ENCODE measurements around the gene NTHL1.
"Not testable (repeated sequence)": the region's sequence is repeated elsewhere in the genome, so short reads cannot be mapped to it uniquely, and the experiment has no call there.

Gene NTHL1

DNA sequence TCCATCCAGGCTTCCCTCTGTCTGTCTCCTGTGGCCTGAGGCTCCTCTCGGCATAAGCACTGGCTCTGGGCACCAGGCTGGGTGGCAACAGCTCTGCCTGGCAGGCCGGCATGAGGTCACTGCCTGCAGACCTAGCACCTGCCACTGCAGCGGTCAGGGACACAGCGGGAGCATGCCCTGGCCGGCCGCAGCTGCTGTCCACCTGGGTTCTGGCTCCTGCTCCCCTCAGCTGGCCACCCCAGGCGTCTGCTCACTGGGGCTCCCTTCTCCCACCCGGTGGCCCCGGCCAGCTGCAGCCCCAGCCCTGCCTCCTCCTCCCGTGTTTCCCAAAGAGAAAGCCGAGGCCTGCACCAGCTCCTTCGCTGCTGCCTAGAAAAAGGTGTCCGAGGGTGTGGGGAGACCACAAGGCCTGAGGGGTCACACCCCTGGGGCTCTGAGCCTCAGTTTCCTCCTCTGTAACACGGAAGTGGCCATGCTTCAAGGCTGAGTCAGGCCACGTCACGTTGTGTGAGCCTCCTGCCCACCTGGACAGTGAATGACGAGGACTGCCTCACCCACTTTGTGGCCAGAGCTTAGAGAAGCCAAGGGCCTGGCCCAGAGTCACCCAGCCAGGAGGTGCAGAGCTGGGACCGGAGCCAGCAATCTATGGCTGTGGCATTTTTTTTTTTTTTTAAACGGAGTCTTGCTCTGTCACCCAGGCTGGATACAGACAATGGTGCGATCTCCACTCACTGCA, 6.7 kb downstream of the NTHL1 start:
- DNase-seq (ENCODE audit: low spot score) = no peak

DNA sequence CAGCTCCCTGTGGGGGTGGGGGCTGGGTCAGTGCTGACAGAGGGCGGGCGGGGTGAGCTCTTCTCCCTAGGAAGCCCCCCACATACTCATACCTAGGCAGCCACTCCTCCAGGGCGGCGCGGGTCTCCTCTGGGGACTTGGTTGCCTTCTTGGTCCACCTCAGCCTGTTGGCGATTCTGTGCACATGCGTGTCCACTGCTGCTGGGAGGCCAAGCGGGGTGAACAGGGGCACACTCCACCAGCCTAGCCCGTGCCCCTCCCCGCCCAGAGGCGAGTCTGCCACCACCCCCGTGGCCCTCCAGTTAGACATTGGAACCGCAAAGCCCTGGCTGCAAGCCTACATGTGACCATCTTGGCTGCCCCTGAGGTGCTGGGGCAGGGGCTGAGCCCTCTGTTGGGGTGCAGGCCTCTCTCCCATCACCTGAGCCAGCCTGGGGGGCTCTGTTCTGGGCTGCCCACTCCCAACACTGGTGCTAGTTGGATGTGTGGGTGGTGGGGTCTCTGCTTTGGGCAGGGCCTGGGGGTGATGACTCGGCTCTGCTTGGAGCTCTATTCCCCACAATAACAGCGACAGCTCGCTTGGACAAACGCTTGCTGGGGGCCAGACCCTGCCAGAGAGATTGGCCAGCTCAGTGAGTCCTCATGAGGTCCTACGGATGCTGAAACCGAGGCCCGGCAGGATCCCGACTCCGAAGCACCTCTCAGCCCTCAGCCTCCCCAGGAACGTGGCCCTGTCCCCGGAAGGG, 7.4 kb downstream of the NTHL1 start:
- no peak for DNase-seq (ENCODE audit: low spot score)

DNA sequence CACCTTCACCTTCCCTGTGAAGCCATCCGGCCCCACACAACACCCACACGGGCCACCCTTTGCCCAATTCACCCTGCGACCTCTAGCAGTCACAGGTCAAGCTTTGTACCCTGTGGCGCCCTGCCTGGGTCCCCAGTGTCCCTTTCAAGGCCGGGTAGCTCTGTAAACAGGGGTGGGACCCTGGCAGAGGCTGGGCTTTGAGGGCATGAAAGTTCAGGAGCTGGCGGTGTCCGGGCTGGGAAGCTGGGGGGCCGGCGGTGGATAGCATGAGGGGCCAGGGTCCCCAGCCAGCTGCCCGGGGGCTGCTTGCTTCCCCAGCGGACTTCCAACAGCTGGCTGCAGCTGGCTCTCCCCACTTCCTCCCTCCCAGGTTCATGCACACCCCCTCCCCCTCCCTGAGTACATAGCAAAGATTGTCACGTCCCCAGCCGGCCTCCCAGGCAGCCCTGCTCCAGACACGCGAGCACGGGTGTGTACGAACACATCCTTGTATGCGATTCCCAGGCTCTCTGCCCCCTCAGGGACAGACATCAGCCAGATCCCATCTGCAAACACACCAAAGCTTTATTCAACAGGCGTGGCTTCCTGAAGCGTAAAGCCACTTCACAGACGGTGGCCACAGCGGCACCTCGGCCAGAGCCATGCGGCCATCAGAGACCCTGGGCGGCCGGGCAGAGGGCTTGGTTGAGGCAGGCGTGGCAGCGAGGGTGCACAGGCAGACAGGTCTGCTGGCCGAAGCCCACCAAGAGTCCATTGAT, 8.2 kb downstream of the NTHL1 start:
- DNase-seq (ENCODE audit: low spot score) = peak; percentile 90

DNA sequence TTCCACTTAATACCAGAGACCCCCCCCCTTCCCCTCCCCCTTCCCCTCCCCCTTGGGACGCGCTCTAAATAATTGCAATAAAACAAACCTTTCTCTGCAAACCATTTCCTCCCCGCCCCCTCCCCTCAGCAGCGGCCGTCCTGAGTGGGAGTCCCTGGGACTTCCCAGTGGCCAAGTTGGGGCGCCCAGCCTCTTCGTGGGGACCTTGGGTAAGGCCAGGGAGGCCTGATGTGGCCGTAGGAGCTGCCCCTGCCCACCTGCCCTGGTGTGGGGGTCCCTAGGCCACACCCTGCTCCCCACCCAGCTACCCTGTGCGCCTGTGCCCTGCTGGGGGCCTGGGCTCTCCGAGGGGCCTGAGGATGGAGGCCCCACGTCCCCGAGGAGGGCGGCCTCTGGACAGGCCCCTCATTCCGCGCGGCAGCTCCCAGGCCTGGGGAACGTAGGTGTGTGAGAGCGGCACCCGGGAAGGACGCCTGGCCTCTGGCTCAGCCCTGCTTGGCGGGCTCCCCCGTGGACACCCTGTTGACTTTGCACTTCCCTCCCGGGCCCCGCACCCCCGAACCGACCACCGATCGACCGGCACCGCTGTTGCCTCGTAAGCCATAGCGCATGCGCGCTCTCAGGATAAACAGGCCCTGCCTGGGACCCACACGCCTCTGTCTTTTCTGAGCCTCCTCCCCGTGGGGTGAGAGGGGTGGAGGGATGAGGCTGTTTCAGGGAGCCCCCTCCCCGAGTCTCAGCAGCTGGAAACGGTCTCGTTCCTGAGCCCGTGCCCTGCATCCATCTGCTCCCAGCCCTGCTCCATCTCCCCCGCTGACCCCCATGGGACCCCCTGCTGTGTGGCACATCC, 9.0 kb downstream of the NTHL1 start:
- DNase-seq (ENCODE audit: low spot score) = no peak

DNA sequence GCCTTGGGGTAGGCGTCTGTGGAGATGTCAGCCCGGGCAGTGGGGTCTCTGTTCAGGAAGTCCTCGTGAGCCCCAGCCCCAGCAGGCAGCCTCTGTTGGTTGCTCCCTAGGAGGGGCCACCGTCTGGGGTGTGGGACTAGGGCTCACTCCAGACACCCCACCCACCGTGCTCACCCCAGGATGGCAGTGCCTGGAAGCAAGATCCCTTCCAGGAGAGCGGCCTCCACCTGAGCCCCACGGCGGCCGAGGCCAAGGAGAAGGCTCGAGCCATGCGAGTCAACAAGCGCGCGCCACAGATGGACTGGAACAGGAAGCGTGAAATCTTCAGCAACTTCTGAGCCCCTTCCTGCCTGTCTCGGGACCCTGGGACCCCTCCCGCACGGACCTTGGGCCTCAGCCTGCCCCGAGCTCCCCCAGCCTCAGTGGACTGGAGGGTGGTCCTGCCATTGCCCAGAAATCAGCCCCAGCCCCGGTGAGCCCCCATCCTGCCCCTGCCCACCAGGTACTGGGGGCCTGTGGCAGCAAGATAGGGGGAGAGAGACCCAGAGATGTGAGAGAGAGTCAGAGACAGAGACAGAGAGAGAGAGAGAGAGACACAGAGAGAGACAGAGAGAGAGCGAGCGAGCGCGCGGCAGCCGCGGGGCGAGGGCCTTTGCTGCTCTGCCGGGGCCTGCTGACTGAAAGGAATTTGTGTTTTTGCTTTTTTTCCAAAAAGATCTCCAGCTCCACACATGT, 9.8 kb downstream of the NTHL1 start:
- no peak for DNase-seq (ENCODE audit: low spot score)

DNA sequence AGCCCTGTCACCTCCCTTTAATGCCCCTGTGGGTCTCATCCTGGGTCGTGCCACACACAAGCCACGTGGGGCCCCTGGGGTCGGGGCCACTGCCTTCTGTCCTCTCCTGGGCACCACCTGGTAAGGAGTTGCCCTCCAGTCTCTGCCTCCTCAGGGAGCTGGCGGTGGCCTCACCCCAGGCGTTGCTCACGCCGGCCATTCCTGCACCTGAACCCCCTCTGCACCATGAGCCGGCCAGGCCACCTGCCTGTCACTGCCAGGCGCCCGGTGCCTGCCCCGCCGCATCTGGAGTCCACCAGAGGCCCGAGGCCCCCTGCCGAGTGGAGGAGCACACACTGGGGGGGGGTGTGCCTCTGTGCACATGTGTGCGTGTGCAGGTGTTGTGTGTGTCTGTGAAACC, 10.5 kb downstream of the NTHL1 start:
- DNase-seq (ENCODE audit: low spot score) = no peak

DNA sequence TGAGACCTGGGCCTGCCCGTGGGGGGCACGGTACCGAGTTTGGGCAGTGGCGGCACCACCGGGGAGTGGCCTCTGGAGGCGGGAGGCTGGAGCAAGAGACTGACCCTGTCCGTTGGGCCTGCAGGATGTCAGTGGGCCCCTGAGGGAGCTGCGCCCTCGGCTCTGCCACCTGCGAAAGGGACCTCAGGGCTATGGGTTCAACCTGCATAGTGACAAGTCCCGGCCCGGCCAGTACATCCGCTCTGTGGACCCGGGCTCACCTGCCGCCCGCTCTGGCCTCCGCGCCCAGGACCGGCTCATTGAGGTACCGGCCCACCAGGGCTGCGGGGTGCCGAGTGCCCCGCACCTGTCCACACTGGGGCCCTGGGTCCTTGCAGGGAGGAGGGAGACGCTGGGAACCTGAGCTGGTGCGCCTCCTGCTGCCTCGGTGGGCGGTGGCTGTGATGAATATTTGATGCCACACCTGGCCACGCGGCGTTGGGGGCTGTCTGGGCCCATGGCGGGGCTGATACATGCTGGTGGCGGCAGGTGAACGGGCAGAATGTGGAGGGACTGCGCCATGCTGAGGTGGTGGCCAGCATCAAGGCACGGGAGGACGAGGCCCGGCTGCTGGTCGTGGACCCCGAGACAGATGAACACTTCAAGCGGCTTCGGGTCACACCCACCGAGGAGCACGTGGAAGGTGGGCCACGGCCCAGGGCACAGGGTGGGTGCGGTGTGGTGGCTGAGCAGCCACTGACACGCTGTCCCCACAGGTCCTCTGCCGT, 11.3 kb downstream of the NTHL1 start:
- no peak for DNase-seq (ENCODE audit: low spot score)

DNA sequence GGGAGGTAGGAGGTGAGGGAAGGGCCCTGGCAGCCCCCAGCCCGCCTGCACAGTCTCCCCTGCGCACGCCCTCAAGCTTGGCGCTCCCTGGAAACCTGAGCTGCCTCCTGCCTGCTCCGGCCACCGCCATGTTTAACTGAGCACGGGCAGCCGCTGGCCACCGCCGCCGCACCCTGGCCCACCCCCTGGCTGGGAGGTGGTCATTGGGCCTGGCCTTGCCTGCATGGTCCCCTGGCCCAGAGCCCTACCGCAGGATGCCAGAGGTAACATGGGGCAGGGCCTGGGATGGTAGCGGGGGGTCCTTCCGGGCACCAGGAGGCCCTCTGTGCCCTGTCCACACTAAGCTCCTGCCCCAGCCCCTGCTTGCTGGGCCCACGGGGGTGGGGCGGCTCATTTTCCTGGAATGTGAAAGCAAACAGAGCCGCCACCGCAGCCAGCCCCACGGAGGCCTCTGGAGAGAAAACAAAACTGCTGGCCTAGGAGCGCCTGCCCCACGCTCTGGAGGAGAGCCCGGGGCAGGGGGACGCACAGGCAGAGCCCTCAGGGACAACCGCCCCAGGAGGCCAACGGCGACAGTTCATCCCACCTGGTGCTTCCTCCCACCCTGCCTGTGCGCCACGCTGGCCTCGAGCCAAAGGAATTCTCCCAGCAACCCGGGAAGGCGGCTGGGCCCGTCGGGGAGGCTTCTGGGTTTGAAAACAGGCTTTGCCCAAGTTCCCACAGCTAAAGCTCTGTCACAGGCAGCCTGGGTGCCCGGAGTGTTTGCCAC, 12.0 kb downstream of the NTHL1 start:
- DNase-seq (ENCODE audit: low spot score) = peak; percentile 90

DNA sequence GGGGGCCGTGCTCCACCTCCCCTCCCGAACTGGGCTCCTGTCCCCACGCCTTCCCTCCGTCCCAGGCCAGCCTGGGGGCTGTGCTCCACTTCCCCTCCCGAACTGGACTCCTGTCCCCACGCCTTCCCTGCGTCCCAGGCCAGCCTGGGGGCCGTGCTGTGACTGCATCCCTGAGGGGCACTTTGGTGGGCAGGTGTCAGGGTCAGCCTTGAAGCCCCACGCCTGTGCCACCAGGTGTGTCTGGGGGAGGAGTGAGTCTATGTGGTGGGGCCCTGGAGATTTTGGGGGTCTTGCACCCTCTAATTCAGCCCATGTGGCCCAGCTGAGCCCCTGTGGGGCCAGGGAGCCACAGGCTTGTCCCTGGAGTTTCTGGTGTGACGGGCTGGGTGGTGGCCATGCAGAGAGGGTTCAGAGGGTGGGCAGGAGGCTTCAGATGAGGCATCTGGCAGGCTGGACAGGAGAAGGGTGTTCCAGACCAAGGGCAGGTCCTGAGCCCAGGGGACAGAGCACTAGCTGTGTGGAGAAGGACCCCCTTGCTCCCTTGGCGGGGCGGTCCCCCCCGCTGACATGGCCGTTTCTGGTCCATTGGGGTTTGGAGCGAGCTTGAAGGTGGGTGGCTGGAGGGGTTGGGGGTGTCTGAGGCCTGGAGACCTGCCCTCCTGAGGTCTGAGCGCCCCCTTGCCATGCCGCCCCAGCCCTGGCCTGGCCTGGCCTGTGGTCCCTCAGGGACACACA, 12.8 kb downstream of the NTHL1 start:
- no peak for DNase-seq (ENCODE audit: low spot score)

DNA sequence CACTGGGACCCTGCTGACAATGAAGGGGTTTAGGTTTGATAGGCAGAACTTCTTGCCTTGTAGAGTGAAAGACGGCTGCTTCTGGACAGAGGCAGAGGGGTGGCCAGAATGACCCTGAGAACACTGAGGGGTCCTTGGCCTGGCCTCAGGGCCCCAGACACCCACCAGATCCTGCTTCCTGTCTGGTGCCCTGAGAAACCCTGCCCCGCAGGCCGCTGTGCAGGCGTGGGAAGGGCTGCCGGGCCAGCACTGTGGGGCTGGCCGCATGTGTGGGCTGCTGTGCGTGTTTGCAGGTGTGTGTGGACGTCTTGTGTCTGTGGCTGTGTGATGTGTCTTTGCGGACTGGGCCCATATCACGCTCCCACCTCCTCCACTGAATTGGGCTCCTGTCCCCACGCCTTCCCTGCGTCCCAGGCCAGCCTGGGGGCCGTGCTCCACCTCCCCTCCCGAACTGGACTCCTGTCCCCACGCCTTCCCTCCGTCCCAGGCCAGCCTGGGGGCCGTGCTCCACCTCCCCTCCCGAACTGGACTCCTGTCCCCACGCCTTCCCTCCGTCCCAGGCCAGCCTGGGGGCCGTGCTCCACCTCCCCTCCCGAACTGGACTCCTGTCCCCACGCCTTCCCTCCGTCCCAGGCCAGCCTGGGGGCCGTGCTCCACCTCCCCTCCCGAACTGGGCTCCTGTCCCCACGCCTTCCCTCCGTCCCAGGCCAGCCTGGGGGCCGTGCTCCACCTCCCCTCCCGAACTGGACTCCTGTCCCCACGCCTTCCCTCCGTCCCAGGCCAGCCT, 13.5 kb downstream of the NTHL1 start:
- not testable (repeated sequence) for DNase-seq (ENCODE audit: low spot score)

DNA sequence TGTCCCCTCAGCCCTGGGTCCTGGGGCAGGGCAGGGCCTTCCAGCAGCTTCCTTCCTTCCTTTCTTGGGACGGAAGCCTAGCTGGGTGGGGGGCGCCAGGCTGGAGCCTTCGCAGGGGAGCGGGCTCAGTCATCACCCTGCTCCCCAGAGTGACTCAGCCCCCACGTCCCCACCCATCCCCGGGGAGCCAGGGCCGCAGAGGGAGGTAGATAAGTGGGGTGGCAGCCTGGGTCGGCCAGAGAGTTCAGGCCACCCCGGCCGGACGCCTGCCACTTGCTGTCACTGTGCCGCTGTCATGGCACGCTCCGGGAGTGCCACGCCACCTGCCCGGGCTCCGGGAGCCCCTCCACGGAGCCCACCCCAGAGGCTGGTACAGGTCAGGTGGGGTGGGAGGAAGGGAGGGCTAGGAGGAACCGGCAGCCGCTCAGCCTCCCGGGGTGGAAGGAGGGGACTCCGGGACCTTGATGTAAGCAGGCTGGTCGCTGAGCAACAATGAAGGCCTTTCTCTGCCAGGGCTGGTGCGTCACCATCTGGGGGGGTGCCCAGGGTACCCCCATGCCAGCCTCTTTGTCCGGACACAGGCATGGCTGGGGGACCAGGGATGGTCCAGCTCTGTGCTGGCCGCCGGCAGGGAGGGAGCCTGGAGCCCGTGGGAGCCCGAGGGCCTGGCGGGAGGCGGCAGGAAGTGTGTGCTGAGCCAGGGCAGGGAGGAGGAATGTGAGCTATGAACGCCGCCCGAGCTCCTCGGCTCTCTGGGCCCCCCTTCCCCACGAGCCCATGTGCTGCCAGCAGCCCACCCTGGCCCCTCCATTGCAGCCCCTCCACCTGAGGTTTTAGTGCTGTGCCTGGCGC, 14.4 kb downstream of the NTHL1 start:
- DNase-seq (ENCODE audit: low spot score) = peak; percentile 81

DNA sequence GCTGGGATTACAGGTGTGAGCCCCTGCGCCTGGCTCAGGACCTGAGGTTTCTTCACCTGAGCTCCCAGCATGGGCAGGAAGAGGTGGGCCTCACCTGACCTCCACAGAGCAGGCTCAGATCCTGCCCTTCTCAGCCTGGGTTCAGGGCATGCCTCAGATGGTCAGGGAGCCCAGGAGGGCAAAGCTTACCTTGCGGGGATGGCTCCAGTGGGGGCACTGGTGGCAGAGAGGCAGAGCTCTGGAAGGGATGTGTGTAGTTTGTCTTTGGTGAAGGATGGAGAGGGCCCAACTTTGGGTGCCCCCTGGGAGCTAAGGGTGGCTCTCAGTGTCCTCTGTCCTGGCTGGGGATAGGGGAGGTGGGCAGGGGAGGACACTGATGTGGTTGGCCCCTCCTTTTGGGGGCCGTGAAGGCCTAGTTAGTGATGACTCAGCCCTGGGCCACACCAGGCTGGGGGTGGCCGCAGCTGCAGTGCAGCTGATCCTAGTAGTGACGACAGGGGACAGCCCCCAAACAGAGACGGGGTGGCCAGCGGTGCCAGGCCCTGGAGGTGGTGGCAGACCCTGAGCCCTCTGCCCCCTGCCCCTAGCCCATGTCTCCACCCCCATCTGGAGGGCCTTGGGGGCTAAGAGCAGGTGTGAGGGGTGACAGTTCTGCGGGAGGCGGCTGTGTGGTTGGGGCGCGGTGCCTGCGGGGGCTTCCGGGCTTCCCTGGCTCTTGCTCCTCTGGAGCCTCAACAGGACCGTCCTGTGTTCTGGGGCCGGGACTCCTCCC, 15.2 kb downstream of the NTHL1 start:
- DNase-seq (ENCODE audit: low spot score) = no peak

DNA sequence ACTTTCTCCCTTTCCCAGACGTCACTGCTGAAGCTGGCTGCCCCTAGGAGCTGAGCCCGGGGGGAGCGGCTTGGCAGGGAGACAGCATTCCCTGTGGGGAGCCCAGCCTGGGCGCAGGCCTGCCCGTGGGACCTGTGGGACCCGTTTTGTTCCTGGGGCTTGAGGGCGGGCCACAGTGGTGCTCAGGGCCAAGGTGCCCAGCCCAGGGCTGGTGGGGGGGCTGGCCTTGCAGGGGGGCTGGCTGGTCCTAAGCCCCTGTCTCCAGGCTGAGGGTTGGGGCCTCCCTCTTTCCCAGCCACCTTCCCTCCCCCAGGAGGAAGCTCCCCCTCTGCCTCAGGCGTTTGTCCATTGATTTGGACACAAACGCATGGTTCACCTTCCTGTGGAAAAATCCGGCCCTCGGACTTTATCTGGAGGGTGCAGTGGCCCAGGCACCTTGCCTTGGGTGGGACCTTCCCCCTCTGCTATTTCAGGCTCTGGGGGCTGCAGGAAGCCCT, 16.5 kb downstream of the NTHL1 start:
- no peak for DNase-seq (ENCODE audit: low spot score)

DNA sequence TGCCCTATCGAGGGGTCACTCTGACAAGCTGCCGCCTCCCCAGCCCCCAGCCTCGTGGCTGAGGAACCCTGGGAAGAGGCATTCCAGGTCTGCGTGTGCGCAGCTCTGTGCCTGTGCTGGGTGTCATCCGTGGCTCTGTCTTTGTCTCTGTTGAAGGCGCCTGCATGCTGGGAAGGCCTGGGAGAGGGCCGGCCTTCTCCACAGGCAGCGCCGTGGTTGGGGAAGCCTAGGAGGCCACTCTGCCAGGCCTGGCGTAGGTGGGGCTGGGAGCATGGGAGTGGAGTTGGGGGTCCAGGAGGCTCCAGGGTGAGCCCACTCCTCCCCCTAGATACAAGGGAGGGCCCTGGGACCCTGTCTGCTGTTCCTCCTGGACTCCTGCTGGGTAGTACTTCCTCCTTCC, 17.6 kb downstream of the NTHL1 start:
- DNase-seq (ENCODE audit: low spot score) = no peak

DNA sequence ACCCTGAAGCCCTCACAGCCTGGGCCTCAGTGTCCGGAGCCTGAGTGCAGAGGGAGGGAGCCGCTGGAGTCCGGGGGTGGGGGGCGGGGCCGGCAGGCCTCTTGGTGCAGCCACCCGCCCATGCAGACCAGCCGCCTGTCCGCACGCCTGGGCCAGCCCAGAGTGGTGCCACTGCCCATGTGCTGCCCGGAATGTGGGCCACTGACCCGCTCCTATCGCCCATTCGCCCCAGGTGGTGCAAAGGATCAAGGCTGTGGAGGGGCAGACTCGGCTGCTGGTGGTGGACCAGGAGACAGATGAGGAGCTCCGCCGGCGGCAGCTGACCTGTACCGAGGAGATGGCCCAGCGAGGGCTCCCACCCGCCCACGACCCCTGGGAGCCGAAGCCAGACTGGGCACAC, 18.3 kb downstream of the NTHL1 start:
- no peak for DNase-seq (ENCODE audit: low spot score)

DNA sequence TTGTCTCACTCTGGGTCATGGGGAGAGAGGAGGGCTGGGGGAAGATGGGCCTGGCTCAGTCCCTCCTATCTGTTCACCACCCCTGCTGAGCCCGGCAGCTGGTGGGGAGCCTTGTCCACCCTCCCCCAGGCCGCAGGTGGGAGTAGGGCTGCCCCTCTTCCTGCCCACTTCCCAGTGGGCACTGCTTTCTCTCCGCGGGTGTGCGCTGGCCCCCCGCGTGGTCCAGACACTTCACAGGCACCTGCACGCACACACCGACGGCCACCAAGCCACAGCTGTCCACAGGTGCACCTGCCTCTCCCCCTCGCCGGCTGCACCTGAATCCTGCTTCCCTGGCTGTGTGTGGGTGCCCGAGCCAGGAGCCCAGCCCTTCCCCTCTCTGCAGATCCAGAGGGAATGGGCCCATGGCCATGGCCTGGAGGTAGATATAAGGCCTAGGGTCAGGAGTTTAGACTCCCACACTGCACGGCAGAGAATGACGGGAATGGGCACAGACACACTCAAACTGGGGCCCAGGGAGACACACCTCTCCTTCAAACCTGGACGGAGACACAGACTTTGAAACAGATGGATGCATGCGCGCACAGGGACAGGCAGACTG, 18.9 kb downstream of the NTHL1 start:
- DNase-seq (ENCODE audit: low spot score) = no peak
